ENCODE results near the gene SPHK2. TPM values are rescaled to one million over a fixed set of nuclear protein-coding genes. Genes with fewer than 3 reads are reported as not detected.

Gene SPHK2
- total RNA-seq, 2 experiments from 2014 or later = 14.1 to 15.3 TPM

DNA sequence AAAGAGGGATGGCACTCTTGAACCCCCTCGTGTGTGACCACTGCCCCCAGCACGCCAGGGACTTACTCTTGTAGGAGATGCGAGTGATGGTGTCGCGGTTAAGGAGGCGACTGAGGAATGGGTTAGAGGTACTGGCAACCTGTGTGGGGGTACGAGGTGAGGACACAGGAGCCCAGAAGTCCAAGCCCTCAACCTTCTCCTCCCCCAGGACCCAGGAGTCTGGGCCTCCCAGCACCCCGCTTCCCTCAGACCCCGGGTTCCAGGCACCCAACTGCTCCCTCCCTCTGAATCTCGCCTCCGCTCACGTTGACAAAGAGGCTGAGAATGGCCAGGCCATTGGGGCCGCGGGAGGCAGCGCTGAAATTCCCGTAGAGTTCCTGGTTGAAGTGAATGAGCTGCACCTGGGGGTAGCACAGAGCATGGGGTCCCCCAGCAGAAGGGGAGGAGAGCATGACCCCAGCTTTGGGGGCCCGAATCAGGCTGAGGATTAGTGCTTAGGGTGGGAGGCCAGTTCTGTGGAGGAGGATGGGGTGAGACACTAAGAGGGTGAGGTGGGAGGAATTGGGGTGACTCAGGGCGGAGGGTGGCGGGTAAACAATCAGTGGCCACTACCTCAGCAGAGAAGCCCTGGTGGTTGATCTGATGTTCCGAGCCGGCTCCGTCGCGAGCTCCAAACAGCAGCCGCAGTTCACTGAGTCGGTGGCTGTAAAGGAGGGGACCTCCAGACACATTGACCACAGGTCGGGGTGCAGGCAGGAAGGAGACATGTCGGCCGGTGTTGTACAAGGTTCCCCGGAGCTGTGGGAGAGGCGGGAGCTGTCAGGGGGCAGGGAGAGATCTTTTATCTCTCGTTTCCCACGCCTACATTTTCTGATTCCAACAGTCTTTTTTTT, 20.4 kb downstream of the SPHK2 start:
- H3K36me3 Mint-ChIP-seq (ENCODE audit: low read depth) = peaks cover 13% of the 10 kb centered on the region
- Histone ChIP-seq H3K9me3 (ENCODE audit: control insufficient read depth in 1 of 2, insufficient read depth in 1 of 2, low read length in 2 of 2) (no peaks in the 10 kb centered on the region), H3K4me1 (ENCODE audit: insufficient read depth, low read length) (peaks cover 43% of the 10 kb centered on the region), H3K27ac (ENCODE audit: low read depth in 1 of 2, low read length in 2 of 2) (no peak overlapping the region), H3K4me3 (ENCODE audit: low read length) (no peak overlapping the region), H3K36me3 (ENCODE audit: insufficient read depth, low read length) (no peaks in the 10 kb centered on the region), H3K27me3 (ENCODE audit: control insufficient read depth in 1 of 2, insufficient read depth in 2 of 2, low read length in 2 of 2) (no peaks in the 10 kb centered on the region)
- ATAC-seq (ENCODE audit: poor library complexity) (no peak), DNase-seq (peak in 4 of 14 experiments; percentile 36 to 62 (median 41))
- ChIA-PET POLR2A (interaction anchor here (3.6 kb wide), 1 partner anchor 16 kb away, joined by 38 read pairs; no protein-coding TSS in a partner anchor), CTCF (no interaction called here)
- peak overlapping the region; percentile 26 for H3K4me3 Mint-ChIP-seq
- peak overlapping the region; percentile 97 for H3K27ac Mint-ChIP-seq
- TF ChIP-seq, protein P1, sequence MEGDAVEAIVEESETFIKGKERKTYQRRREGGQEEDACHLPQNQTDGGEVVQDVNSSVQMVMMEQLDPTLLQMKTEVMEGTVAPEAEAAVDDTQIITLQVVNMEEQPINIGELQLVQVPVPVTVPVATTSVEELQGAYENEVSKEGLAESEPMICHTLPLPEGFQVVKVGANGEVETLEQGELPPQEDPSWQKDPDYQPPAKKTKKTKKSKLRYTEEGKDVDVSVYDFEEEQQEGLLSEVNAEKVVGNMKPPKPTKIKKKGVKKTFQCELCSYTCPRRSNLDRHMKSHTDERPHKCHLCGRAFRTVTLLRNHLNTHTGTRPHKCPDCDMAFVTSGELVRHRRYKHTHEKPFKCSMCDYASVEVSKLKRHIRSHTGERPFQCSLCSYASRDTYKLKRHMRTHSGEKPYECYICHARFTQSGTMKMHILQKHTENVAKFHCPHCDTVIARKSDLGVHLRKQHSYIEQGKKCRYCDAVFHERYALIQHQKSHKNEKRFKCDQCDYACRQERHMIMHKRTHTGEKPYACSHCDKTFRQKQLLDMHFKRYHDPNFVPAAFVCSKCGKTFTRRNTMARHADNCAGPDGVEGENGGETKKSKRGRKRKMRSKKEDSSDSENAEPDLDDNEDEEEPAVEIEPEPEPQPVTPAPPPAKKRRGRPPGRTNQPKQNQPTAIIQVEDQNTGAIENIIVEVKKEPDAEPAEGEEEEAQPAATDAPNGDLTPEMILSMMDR (IDR thresholded peaks at IDR 0.05) = no peak
- H3K4me1 Mint-ChIP-seq (ENCODE audit: low read depth) = peaks cover 40% of the 10 kb centered on the region
- intact Hi-C loops (cut with DNase I, micrococcal nuclease) = loop anchor here (2.0 to 10.0 kb wide), 5 partner anchors 38 to 1235 kb away; partner anchors contain the start of genes AKT1S1 (in 1 of the 2), C19orf73 (in 1 of the 2), PPFIA3 (in 1 of the 2) and TBC1D17 (in 1 of the 2)
- no peaks in the 10 kb centered on the region for H3K9me3 Mint-ChIP-seq
- no peaks in the 10 kb centered on the region for H3K27me3 Mint-ChIP-seq

DNA sequence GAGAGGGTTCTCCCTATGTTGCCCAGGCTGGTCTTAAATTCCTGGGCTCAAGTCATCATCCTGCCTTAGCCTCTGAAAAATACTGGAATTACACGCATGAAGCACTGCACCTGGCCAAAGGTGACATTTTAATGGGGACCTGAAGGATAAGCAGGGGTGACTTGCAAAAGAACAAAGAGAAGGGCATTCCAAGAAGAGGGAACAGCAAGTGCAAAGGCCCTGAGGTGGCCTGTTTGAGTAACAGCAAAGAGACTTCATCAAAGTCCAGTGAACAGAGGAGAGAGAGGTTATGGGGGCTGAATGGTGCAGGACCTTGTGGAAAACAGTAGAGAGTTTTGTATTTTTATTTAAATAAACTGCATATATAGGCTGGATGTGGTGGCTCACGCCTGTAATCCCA, 22.5 kb downstream of the SPHK2 start:
- intact Hi-C loops (cut with DNase I, micrococcal nuclease) = no loop called here
- Histone ChIP-seq H3K4me3 (ENCODE audit: low read length) (no peak overlapping the region), H3K27me3 (ENCODE audit: control insufficient read depth in 1 of 2, insufficient read depth in 2 of 2, low read length in 2 of 2) (no peaks in the 10 kb centered on the region), H3K4me1 (ENCODE audit: insufficient read depth, low read length) (peaks cover 54% of the 10 kb centered on the region), H3K27ac (ENCODE audit: low read depth in 1 of 2, low read length in 2 of 2) (no peak overlapping the region), H3K36me3 (ENCODE audit: insufficient read depth, low read length) (no peaks in the 10 kb centered on the region), H3K9me3 (ENCODE audit: control insufficient read depth in 1 of 2, insufficient read depth in 1 of 2, low read length in 2 of 2) (no peaks in the 10 kb centered on the region)
- H3K27me3 Mint-ChIP-seq = no peaks in the 10 kb centered on the region
- TF ChIP-seq, protein P1 (IDR thresholded peaks at IDR 0.05) = no peak
- H3K4me3 Mint-ChIP-seq = no peak overlapping the region
- DNase-seq = no peak
- H3K27ac Mint-ChIP-seq = no peak overlapping the region
- ChIA-PET POLR2A (interaction anchor here (0.6 kb wide), 1 partner anchor 24 kb away, joined by 4 read pairs; no protein-coding TSS in a partner anchor), CTCF (interaction anchor here (0.9 kb wide), 1 partner anchor 154 kb away, joined by 4 read pairs; no protein-coding TSS in a partner anchor)
- H3K36me3 Mint-ChIP-seq (ENCODE audit: low read depth) = no peaks in the 10 kb centered on the region
- peaks cover 48% of the 10 kb centered on the region for H3K4me1 Mint-ChIP-seq (ENCODE audit: low read depth)
- no peaks in the 10 kb centered on the region for H3K9me3 Mint-ChIP-seq
- ATAC-seq (ENCODE audit: poor library complexity) = no peak

DNA sequence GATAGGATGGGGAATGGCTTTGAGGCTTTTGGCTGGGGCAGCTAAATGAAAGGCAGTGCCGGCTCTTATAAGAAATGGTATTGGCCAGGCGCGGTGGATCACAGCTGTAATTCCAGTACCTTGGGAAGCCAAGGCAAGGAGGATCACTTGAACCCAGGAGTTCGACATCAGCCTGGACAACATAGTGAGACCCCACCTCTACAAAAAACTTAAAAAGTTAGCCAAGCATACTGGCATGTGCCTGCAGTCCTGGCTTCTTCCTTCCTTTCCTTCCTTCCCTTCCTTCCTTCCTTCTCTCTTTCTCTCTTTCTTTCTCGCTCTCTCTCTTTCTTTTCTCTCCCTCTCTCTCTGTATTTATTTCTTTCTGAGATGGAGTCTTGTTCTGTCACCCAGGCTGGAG, 23.6 kb downstream of the SPHK2 start:
- intact Hi-C loops (cut with DNase I, micrococcal nuclease) = no loop called here
- ATAC-seq (ENCODE audit: poor library complexity) (no peak), DNase-seq (no peak)
- Mint-ChIP-seq H3K27me3 (no peaks in the 10 kb centered on the region), H3K9me3 (no peaks in the 10 kb centered on the region), H3K4me3 (peak overlapping the region; percentile 5), H3K4me1 (ENCODE audit: low read depth) (peaks cover 53% of the 10 kb centered on the region), H3K36me3 (ENCODE audit: low read depth) (no peaks in the 10 kb centered on the region), H3K27ac (peak overlapping the region; percentile 1)
- Histone ChIP-seq H3K4me1 (ENCODE audit: insufficient read depth, low read length) (peaks cover 61% of the 10 kb centered on the region), H3K36me3 (ENCODE audit: insufficient read depth, low read length) (no peaks in the 10 kb centered on the region), H3K9me3 (ENCODE audit: control insufficient read depth in 1 of 2, insufficient read depth in 1 of 2, low read length in 2 of 2) (no peaks in the 10 kb centered on the region), H3K27me3 (ENCODE audit: control insufficient read depth in 1 of 2, insufficient read depth in 2 of 2, low read length in 2 of 2) (no peaks in the 10 kb centered on the region), H3K4me3 (ENCODE audit: low read length) (no peak overlapping the region), H3K27ac (ENCODE audit: low read depth in 1 of 2, low read length in 2 of 2) (no peak overlapping the region)
- TF ChIP-seq, protein P1 (IDR thresholded peaks at IDR 0.05) = no peak
- ChIA-PET CTCF (no interaction called here), POLR2A (interaction anchor here (0.9 to 1.2 kb wide), 2 partner anchors 9 to 24 kb away, joined by 3 read pairs; partner anchors contain the start of genes RPL18 and SPHK2)

Data from CD4-positive, alpha-beta T cell (primary cell).